Germinal center (tissue), 1 donor: ENCODE results near the gene CD81.

ENCODE experiments used
- DNase-seq: peaks from one replicate; pipeline ENCODE4 v3.0.0; 2012; ENCODE audit warnings: mixed read lengths, low spot score

Gene CD81

DNA sequence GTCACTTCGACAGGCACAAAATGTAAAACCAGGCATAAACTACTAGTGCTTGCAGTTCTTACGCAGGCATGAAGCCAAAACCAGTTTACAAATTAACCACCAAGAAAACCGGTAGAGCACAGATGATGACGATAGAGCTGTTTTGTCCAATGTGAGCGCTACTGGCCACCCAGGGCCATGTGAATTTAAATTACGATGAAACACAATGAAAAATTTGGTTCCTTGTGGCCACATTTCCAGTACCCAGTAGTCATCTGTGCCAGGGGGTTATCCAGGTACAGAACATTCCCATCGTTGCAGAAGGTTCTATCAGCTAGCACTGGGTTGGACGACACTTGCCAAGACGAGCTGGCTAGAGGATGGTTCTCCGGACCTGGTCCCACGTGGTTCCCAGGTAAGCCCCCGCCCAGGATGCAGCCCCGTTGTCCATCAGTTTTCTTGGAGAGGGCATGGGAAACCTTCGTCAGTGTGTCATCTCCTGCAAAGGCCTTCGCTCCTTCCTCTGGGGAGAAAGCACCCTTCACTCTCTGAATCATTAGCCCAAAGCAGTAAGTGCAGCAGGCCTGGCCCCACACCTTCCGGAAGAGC, 1.1 kb upstream of the CD81 start:
- no peak for DNase-seq

DNA sequence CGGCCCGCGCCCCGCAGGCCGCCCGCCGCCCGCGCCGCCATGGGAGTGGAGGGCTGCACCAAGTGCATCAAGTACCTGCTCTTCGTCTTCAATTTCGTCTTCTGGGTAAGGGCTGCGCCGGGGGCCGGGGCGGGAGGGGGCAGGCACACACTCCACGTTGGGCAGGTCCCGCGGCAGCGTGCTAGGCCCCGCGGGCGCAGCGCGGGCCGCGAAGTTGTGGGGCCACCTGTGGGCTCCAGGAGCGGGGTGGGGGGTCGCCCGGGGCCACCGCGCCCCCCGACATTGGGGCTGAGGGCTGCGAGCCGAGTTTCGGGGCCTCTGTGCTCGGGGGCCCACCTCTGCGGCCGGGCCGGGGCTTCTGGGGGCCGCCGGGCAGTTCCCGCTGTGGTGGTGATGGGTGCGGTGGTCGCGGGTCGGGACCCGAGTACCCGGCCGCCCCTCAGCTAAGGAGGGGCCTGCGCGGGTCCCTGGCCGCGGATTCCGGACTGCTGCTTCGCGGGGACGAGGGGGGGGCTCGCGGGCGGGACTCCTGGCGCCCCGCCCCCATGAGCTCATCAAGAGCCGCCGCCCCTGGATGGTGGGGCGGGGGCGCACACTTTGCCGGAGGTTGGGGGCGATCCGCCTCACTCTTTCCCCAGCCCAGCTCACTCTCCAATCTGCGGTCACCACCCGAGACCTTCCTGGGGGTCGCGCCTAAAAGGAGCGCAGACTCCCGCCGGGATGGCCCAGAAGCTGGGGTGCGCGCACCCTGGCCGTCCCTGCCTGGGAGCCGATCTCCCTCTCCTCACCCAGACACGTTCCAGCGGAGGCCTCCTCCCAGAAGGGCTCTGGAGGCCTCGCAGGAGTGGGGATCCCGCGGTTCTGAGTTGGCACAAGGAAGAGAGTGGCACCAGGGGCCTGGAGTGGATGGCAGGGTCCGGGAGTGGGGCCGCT, 667 bp downstream of the CD81 start:
- DNase-seq = peak; percentile 64

DNA sequence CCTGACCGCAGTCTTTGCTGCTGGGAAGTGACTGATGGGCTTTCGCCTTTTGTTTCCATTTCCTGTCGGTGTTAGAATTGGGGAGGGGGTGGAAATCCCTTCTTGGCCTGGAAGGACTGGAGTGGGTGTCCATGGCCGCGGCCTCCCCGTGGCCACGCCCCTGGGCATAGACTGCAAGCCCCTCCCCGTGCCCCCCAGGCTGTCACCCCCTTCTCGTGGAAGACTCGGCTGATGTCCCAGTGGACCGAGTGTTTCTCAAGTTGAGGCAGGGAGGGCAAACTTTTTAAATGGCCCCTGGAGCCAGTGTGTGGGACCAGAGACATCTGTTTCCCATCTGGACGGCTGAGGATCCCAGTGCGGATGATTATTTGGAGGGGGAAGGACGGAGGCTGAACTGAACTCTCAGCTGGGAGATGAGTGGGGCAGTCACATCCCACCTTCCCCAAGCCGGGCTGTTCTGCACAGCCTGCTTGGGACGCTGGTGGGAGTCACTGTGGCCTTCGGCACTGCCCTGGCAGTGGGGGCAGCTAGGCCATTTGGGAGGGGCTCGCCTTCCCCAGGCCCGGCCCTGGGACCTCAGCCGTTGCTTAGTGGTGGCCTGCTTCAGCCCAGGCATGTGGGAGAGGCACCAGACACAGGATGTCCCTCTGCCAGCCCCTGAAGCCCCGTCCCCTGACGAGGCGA, 1.6 kb downstream of the CD81 start:
- no peak for DNase-seq

DNA sequence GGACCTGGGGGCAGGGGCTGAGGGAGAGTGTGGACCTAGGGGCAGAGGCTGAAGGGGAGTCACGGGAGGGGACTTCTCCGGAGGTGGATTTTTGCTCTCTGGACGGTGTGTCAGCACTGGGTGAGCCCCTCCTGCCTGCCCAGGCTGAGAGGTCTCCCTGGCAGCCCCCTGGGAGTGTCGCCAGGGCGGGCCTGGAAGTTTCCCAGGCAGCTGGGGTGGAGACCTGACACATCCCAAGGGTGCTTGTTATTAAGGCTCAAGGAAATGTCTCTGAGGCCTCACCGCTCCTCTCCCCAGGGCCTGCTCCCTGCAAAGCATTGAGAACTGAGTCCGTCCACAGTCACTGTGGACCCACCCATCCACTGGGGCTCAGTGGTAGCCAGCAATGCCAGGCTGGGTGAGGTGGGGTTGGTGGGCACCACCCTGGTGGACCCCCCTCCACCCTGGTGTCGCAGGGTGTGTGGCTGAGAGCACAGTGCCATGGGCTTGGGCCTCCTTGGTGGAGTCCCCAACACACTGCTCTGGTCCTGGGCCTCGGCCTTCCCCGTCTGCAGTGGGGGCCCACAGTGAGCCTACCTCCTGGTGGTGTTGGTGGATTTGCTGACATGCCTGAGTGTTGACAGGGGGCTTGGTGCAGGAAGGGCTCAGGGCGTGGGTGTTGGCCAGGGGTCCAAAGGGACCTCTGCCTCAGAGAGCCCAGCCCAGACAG, 2.5 kb downstream of the CD81 start:
- no peak for DNase-seq

DNA sequence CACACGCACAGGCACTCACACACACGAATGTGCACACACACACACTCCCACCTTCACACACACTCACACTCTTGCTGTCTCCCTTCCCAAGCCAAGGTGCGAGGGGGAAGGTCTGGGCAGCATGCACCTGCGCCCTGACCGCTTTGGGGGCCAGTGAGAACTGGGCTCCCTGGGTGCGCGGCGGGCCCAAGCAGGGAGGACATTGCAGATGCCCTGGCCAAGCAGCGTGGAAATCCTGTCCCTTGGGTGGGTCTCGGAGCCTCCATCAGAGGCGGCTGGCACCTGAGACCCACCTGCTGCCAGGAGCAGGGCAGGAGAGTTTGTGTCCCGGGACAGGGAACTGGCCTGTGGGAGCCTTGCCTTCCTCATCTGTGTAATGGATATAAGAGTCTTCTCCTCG, 3.3 kb downstream of the CD81 start:
- DNase-seq = no peak

DNA sequence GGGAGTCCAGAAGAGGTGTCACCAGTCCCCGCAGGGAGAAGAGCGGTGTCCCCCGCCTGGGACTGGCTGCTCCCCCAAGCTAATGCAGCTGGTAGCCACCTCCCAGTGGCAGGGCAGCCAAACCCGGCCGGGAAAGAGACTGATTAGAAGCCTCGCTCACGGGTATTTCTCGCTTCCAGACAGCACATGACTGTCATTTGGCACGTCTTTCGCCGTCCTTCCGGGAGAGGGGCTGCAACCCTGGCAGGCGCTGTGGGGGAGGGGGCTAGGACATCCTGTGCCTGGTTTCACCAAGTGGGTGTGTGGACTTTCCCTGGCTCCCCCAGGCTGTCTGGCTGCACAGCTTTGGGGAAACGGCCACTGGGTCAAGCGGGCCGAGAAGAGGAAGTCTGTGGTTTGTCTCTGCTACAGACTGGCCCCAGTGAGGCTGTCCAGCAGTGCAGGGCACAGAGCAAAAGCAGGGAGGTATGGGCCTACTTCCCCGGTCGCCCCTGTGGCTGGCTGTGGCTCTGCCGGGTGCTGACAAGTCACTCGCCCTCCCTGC, 3.8 kb downstream of the CD81 start:
- DNase-seq = no peak

DNA sequence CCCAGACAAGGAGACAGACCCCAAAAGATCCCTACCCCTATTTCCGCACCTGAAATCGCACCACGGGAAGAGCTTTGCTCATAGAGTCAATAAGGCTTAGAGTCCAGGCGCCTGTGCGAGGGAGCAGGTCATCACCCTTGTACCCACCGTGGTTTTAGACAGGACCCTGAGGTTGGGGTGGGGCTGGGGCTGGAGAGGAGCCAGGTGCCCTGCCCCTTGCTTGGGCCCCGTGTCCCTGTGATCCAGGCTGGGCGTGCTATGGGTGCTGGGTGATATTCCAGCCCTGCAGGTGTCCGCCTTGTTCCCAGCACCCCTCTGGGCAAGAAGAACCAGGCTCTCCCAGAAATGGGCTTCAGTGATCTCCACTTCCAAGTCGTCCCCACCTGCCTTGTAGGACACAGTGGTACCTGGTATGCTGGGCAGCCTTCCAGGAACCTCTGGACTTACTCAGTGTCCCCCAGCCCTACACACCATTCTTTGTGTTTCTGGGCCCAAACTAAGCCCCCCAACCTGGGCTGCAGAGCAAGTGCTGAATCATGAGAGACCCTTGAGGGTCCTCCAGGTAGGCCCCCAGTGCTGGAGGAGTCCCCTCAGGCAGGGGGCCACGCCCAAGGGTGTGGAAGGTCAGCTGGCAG, 4.5 kb downstream of the CD81 start:
- DNase-seq = no peak

DNA sequence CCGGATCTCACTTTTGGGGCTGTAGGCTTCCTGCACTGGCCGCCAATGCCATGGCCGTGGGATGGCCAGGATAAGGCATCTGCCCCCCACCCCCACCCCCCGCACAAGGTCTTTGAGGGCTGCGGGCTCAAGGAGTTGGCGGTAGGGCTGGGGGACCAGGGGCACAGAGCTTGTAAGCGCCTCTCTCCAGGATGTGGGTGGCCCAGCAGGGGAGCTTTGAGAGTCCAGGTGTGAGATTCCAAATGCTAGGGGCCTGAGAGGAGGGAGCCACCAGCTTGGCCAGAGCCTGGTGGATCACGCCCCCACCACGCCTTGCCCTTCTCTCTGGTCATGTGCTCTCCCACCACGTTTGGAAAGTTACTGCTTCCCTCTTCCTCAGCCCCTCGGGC, 5.0 kb downstream of the CD81 start:
- DNase-seq = no peak

DNA sequence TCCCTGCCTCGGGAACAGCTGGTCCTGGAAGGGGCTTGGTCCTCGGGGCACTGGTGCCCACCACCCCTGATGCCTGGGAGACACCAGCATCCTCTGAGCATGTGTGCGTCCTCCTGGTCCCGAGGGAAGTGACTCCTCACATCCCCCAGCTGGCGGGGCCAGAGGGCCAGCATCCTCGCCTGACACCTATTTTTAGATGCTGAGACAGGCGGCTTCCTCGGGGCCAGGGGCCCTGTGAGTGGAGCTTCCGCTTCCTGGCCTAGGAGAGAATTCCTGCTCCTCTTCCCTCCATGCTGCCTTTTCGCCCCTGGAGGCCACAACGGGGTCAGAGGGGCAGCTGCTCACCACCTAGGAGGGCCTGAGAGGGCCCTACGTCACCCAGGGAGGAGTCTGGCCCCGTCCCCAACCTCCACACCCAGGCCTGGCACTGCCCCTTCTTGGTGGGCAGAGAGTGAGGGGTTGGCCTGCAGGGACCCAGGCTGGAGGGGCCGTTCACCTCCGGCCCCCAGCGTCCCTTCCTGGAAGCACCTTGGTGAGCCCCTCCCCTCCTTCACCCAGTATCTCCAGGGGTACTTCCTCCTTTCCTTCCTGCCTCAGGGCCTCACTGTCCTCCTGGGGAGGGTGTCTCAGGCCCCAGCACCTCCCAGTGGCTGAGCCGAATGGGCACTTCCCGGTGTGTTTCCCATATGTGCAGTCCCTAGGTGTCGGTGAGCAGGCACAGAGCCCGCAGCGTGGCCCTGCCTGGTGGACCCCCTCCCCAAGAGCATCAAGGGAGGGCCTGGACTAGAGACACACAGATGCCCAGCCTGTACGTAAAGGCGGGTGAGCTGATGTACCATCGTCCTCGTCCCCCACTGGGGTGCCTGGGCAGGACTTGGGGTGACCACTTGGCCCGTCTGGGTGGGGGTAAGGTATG, 6.1 kb downstream of the CD81 start:
- DNase-seq = no peak

DNA sequence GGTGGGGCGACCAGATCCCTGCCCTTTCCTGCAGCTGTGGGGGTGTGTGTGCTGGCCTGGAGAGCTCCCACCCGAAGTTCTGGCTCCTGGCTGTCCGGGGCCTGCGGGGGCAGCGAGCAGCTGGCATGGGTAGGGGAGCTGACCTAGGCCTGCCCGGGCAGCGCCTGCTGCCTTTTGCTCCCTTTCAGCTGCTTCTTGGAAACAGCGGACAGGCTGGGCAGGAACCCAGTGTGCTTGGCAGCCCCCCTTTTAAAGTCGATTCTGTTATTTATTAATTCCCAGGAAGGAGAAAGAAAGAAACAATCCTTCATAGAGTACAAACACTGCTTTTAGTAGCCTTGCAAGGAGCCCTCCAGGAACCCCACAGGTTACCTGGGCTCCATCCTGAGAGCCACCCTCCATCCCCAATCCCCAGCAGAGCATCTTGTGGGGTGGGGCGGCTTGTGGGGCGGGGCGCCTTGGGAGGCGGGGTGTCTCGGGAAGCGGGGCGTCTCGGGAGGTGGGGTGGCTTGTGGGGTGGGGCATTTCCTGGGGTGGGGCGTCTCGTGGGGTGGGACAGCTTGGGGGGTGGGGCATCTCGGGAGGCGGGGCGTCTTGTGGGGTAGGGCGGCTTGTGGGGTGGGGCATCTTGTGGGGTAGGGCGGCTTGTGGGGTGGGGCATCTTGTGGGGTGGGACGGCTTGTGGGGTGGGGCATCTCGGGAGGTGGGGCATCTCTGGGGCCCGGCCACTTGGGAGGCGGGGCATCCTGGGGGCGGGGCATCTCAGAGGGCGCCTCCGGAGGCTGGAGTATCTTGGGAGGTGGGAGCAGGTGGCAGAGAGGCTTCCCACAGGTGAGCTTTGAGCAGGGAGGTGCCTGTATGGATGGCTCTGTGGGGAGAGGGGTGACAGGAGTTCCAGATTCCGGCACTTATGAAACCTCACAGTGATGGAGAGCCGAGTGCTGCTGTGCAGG, 7.0 kb downstream of the CD81 start:
- peak; percentile 84 for DNase-seq

DNA sequence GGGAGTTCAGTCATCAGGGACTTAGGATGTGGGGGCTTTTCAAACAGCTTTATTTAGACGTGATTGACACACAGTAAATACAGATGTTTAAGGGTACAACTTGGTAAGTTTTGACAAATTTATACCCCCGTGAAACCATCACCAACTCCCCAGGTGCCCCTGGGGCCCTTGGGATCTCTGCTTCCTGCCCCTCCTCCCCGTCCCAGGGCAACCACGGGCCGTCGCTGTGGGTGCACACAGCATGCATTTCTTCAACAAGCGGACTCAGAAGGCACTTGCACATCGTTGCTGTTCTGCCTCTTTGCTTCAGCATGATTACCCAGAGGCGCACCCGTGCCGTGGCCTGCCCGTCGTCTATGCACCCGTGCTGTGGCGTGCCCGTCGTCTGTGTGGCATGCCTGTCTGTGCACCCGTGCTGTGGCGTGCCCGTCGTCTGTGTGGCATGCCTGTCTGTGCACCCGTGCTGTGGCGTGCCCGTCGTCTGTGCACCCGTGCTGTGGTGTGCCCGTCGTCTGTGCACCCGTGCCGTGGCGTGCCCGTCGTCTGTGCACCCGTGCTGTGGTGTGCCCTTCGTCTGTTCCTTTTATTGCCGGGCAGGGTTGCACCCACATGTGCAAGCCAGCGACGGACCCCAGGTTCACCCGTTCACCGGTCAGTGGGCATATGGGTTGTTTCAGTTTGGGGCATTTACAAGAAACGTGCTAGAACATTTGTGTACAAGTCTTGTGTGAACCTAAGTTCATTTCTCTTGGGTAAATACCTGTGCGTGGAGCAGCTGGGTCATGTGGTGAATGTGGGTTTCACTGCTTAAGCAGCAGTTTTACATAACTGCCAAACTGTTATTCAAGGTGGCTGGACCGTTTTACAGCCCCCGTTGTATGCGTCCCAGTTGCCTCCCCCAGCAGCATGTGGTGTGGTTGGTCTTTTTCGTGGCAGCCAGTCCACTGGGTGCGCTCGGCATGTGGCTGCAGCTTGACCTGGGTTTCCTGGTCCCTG, 8.3 kb downstream of the CD81 start:
- peak; percentile 74 for DNase-seq

DNA sequence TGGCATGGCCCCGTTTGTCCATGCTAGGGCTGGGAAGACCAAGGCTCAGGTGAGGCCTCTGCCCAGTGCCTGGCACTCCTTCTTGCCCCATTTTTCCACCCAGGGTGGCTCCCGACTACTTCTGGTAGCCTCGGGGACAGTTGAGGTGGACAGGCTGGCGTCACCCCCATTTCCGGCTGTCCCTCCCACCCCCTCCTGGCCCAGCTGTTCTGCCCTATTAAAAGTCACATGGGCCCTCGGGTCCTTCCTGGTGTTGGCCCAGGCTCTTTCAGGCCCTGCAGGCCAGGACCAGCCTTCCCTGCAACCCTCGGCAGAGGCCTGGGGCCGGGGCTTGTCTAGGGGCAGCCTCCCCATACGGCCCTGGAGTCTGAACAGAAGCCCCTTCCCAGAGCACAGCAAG, 9.5 kb downstream of the CD81 start:
- no peak for DNase-seq

DNA sequence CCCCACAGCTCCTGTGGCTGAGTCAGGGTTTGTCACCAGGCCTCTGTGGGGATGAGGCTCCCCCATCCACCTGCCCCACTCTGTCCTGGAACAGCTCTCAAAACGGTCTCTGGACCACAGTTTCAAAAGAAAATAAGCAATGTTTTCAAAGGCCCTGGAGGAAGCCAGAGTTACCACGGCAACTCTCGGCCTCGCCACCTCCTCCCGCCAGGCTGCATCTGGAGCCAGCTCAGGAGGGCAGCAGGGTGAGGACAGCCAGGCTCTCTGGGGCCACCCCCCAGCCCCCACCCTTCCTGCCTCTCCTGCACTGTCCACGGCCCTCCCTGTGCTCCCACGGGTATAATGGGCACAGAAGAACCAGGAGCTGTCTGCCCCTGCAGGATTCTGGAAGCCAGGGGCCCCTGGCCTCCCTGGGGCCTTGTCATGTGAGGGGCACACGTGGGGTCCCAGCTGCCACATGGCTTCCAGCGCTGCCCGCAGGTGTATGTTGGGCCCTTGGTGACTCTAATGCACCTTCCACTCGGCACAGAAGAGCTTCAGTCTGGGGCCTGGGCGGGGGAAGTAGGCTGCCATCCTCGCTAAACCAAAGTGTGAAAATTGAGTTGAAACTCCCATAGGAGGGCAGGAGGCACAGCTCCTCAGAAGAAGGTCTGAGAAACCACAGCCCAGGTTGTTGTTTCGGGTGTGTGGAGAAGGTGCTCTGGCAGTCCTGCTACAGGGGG, 10.3 kb downstream of the CD81 start:
- peak; percentile 53 for DNase-seq

DNA sequence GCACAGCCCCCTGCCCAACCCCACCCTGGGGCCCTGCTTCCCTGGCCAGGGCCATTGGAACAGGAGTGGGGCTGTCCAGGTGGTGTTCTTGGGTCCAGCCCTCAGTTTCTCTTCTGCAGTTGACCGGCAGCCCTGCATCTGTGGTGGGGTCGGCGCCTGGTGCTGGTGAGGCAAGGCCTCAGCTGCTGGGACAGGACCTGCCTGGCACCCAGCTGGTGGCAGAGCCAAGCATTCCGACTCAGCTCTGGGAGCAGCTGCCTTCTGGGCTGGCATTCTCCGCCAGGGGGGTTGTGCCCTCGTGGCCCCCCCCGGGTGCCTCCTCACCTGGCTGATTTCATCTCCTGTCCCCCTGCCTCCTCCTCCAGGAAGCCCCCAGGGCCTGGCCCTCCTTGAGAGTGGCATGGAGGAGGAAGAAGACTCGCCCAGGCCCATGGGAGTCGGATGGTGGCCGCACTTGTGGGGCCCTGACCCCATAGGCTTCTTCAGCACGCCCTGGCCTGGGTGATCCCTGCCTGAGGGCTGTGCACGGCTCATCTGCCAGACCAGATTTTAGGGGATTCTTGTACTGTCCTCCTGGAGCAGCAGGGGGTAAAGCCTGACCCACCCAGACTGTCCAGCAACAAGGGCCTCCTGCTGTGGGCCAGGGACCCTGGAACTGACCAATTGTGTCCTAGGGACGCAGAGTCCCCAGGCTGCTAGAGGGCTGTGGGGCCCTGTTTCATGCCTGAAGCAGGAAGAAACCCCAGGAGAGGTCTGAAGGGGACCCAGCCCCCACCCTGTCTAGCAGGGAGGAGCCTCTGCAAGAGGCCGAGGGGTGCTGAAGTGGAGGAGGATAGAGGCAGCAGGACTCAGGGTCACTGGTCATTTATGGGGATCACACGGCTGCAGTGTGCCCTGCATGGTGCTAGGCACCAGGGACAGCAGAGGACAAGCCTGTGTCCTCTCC, 11.6 kb downstream of the CD81 start:
- DNase-seq = no peak

DNA sequence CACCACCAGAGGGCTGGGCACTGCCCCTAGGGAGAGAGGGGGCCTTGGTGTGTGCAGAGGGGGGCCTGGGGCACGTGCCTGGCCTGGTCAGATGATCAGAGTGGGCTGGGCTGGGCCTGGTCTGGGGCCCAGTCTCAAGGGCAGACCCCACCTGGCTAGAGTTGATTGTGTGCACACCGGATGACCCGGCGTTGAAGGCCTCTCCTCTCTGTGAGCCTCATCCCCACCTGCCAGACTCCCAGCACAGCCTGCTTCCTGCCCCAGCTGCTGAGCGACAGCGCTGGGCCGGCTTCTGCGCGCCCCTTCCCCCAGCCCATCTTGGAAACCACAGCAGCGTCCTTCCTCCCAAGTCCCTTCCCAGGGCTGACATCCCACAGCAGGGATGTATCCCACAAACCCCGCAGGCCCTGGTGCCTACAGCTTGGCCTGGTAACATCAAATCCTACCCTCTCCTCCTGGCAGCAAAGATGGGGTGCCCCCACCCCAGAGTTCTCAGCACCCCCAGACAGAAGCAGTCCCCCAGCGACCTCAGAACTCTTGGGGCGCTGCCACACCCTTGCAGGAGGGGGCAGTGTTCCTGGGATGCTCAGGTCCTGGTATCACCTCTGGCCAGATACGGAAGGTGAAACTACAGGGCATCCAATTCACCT, 12.4 kb downstream of the CD81 start:
- DNase-seq = no peak
